Uterus (tissue), 4 donors: ENCODE data around the gene KIF2A. TPM values are rescaled to one million over a fixed set of nuclear protein-coding genes. Genes with fewer than 3 reads are reported as not detected.

ENCODE experiments used
- DNase-seq, 2 donors: peaks; one replicate each; pipeline ENCODE4 v3.0.0-alpha.2; 2019 to 2020
- H3K27ac ChIP-seq, 2 donors: fragments of 200-600 bp; sonication (generic); 1 replicate in 1 of 2; 2 replicates in 1 of 2; pipeline ENCODE4 v1.5.1; 2016 to 2018
- H3K27me3 ChIP-seq, 2 donors: fragments of 200-600 bp; sonication (generic); one replicate each; pipeline ENCODE4 v1.5.1; 2018 to 2019; ENCODE audit warnings: control low read depth in 1 of 2
- H3K36me3 ChIP-seq, 2 donors: fragments of 200-600 bp; sonication (generic); one replicate each; pipeline ENCODE4 v1.5.1; 2019; ENCODE audit warnings: control low read depth in 1 of 2
- H3K4me1 ChIP-seq, 2 donors: fragments of 200-600 bp; sonication (generic); one replicate each; pipeline ENCODE4 v1.5.1; 2018 to 2019; ENCODE audit warnings: control low read depth in 1 of 2
- H3K4me3 ChIP-seq, 2 donors: fragments of 200-600 bp; sonication (generic); 1 replicate in 1 of 2; 2 replicates in 1 of 2; pipeline ENCODE4 v1.5.1; 2018 to 2019; ENCODE audit warnings: mild to moderate bottlenecking in 1 of 2
- H3K9me3 ChIP-seq, 2 donors: fragments of 200-600 bp; sonication (generic); one replicate each; pipeline ENCODE4 v1.5.1; 2019; ENCODE audit warnings: control low read depth in 1 of 2
- CTCF ChIP-seq, 4 experiments: fragments of 200-600 bp in 2 of 4; fragments of 450-650 bp in 2 of 4; sonication (generic) in 2 of 4; IDR thresholded peaks; one replicate each; pipeline ENCODE4 v1.5.1; 2016 to 2019; ENCODE audit warnings: antibody characterized with exemption in 4 of 4, mild to moderate bottlenecking in 2 of 4, moderate library complexity in 1 of 4
- POLR2A ChIP-seq, 2 donors: fragments of 450-650 bp; IDR thresholded peaks; one replicate each; pipeline ENCODE4 v1.6.1; 2016; ENCODE audit warnings: antibody characterized with exemption in 2 of 2, mild to moderate bottlenecking in 1 of 2, moderate library complexity in 1 of 2
- intact Hi-C: fragments of 100-400 bp; cut with DNase I; formaldehyde crosslinking; loops from one replicate; pipeline ENCODE4 v1.15.1; 2023; ENCODE audit warnings: low total_unique reads
- total RNA-seq, 4 donors: library from RNA; depleted of rRNA in 3 of 4; stranded (reverse); fragments of >200 nt in 3 of 4; gene quantifications; one replicate each; pipeline versions ENCODE4 v1.1.0 to v1.2.4, GENCODE V29; 2014 to 2023
- donor health status: DM: yes; HTN: yes; CAD: no.

KIF2A gene
- total RNA-seq, 4 donors from 2014 or later = 32.8 to 116 (median 39.4) TPM

DNA sequence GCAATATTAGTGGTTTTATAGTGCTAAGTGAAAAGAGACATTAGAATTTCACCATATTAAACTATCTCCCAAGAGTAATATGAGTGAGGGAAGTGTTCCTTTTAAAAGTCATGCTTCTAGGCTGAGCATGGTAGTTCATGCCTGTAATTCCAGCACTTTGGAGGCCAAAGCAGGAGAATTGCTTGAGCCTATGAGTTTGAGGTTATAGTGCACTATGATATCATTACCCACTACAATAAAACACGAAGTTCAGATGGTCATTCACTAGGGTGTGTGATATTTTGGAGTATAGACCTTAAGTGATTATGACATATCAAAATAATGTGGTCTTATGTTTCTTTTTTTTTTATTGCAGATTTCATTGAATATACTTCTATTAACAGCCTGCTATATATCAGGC lies 6.7 kb downstream of the KIF2A start:
- DNase-seq = no peak
- intact Hi-C loops = no loop called here
- H3K27ac ChIP-seq = no peak overlapping the region
- TF ChIP-seq POLR2A (IDR thresholded peaks at IDR 0.05) = no peak
- TF ChIP-seq CTCF (IDR thresholded peaks at IDR 0.05) = no peak
- no peaks in the 10 kb centered on the region for H3K9me3 ChIP-seq
- H3K4me3 ChIP-seq = no peak overlapping the region
- H3K4me1 ChIP-seq = no peaks in the 10 kb centered on the region
- H3K27me3 ChIP-seq = no peaks in the 10 kb centered on the region
- no peaks in the 10 kb centered on the region for H3K36me3 ChIP-seq

DNA sequence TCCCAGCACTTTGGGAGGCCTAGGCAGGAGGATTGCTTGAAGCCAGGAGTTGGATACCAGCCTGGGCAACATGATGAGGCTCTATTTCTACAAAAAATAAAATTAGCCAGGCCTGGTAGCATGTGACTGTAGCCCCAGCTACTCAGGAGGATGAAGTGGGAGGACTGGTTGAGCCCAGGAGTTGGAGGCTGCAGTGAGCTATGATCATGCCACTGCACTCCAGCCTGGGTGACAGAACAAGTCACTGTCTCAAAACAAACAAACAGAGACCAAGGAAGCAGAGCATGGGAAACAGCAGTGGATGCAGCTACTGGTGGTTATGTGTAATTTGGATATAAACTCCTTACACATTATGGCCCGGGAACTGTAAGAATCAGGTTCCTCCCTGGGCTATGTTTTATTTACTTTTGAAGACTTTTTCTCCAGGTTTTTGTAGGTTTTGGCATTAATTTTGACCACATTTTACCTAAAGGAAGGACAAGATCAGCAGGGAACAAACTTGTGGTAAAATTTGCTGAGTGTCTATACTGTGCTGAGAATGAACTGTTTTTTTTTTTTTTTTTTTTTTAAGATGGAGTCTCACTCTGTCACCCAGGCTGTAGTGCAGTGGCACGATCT lies 8.3 kb downstream of the KIF2A start:
- H3K9me3 ChIP-seq = no peaks in the 10 kb centered on the region
- H3K27ac ChIP-seq = no peak overlapping the region
- no peaks in the 10 kb centered on the region for H3K27me3 ChIP-seq
- H3K4me1 ChIP-seq = no peaks in the 10 kb centered on the region
- intact Hi-C loops = no loop called here
- no peak for DNase-seq
- no peak for TF ChIP-seq POLR2A (IDR thresholded peaks at IDR 0.05)
- no peak for TF ChIP-seq CTCF (IDR thresholded peaks at IDR 0.05)
- no peaks in the 10 kb centered on the region for H3K36me3 ChIP-seq
- H3K4me3 ChIP-seq = no peak overlapping the region

- Histone ChIP-seq H3K27me3 (no peaks in the 10 kb centered on the region), H3K4me1 (no peaks in the 10 kb centered on the region), H3K9me3 (no peaks in the 10 kb centered on the region), H3K4me3 (no peak overlapping the region), H3K27ac (no peak overlapping the region), H3K36me3 (no peaks in the 10 kb centered on the region)
- intact Hi-C loops = no loop called here
- DNase-seq = no peak
- TF ChIP-seq CTCF (IDR thresholded peaks at IDR 0.05) = no peak
- no peak for TF ChIP-seq POLR2A (IDR thresholded peaks at IDR 0.05)
These were observed 9.6 kb downstream of the KIF2A start for GRCh38 chr5:62315376-62316175.

DNA sequence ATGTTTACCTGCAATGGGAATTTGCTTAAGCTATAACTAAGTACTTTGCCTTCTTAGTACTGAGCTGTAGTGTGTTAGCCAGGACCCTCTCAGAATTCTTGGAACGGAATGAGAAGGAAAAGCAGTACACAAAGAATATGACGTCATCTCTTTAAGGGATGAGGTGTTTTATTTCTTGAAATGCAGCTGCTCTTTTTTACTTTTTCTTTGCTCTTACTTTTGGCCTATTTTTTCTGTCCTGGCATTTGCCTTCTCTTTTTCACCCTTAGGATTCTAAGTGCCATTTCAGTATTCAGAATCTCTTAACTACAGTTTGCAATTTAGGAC lies 10.1 kb downstream of the KIF2A start:
- DNase-seq = no peak

More for the DNA sequence above, 10.1 kb downstream of the KIF2A start:
- H3K9me3 ChIP-seq = no peaks in the 10 kb centered on the region
- H3K4me1 ChIP-seq = no peaks in the 10 kb centered on the region
- intact Hi-C loops = no loop called here
- H3K27ac ChIP-seq = no peak overlapping the region
- no peaks in the 10 kb centered on the region for H3K36me3 ChIP-seq
- no peak overlapping the region for H3K4me3 ChIP-seq
- no peaks in the 10 kb centered on the region for H3K27me3 ChIP-seq
- TF ChIP-seq CTCF (IDR thresholded peaks at IDR 0.05) (no peak), POLR2A (IDR thresholded peaks at IDR 0.05) (no peak)
